Diencephalon (tissue), 1 donor: ENCODE data around the gene TBX5. TPM values are rescaled to one million over a fixed set of nuclear protein-coding genes. Genes with fewer than 3 reads are reported as not detected.

Source experiments
- total RNA-seq: library from RNA; depleted of rRNA; stranded (reverse); fragments of >200 nt; gene quantifications from one replicate; pipeline ENCODE4 v1.2.3, GENCODE V29; 2014

TBX5 gene
- not detected for total RNA-seq

DNA sequence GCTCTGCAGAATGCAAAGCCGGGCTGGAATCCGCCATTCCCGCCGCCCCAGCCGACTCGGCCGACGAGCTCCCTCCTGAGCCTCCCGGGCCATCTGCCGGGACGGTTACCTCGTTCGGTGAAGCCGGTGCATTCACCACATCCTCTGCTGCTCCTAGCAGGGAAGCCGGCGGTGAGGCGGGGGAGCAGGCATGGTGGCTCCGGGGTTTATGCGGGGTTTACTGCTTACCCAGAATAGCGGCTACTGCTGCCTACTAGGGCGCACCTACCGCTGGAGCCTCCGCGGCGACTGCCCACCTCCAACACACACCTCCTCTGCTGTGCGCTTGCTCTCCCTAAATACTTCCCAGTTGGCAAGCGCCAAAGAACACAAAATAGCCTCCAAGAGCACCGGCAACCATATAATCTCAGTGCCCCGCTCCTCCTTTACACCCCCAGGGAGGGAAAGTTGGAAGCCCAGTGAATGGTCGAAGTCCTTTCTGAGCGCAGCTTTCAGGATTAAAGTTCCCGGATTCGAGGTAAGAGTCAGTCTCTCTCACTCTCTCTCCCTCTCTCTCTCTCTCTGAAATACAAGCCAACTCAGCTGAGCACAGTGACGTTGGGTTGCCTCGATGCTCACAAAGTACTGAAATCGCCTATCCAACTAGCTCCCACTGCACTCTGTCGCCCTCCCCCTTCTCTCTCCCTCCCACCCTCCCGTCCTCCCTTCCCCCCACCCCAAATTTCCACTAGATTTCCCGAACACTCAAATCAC is at the start of gene TBX5:
TBX5 (minus strand) TSS at position 626 of the 753 bp plus-strand sequence. CDS start 2,246 bp downstream, outside the sequence.

